NCI-H2081 (cell line): ENCODE results near the gene MYH9.

ENCODE experiments used
- DNase-seq, 2 experiments: peaks; one replicate each; lab custom pipeline; 2025; lab: John Stamatoyannopoulos, UW

The MYH9 gene

DNA sequence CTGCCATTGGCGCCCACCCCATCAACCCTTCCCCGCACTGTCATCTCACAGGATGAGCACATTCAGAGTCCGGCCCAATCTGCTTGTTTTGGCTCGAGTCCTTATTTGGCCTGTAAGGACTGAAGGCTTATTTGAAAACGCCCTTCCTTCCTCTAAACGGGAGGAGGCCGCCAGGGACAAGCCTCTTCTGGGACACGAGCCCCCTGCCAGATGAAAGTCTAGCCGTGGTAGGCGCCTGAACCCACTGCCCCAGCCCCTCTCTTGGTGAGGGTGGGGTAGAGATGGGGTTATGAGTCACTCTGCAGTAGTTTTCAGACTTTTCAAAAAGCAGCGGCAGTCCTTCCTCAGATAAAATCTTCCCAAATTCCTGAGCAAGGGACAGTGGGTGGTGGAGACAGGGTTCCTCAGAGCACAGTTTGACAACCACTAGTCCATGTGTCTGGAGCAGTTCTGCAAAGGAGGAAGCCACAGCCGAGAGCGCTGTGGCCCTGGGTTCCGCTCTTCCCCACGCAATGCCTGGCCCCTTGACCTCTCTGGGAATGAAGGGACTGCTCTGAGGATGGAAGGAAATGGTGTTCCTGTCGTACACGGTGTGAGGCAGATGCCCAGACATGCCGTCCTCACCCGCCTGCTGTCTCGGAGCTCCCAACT is 57.0 kb downstream of the MYH9 start:
- no peak for DNase-seq

DNA sequence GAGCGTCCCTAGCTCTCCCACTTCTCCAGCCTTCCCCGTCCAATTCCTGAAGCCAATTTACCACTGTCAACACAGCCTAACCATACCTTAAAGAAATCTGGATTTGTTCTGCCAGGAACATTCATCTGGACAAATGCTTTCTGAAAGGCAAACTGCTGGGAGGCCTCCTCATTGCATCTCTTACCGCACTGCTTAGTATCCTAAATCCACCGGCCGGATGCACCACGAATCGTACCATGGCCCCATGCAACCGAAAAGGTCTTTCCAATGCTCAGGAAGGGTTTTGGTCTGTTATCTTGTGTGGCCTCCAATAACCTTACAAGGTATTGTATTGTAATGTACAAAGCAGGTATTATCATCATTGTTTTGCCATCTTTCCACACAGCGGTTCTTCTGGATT is 57.6 kb downstream of the MYH9 start:
- DNase-seq, result no peak

DNA sequence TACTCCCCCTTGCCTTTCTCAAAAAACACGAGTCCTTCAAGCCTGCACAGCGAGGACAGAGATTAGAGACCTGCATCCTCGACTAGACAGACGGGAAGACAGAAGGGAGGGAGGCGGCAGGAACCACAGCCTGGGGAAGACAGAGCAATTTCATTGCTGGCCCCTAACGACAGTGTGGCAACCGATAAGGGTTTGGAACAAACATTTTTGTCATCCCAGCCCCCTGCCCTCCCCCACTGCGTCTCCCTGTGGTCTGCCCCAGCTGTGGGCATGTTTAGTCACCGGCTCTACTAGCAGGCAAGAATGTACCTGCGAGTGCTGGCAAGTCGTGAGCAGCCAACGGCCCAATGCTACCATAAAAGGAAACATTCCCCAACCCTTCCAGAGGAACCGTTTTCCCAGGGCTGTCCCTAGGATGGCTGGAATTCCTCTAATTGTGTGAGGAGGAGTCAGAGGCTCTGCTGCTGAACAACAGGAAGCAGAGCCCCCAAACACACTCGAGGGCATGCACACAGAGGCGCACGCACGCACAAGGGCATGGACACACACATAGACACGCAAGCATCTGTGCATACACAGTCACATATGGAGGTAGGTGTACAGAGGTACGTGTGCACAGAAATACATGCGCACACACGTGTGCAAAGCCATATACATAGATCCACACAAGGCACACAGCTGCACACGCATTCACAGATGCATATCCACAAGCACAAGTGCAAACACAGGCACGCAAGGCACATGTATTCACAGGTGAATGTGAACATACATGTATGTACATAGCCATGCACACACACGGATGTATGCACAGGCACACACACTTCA is 58.3 kb downstream of the MYH9 start:
- DNase-seq, result no peak

DNA sequence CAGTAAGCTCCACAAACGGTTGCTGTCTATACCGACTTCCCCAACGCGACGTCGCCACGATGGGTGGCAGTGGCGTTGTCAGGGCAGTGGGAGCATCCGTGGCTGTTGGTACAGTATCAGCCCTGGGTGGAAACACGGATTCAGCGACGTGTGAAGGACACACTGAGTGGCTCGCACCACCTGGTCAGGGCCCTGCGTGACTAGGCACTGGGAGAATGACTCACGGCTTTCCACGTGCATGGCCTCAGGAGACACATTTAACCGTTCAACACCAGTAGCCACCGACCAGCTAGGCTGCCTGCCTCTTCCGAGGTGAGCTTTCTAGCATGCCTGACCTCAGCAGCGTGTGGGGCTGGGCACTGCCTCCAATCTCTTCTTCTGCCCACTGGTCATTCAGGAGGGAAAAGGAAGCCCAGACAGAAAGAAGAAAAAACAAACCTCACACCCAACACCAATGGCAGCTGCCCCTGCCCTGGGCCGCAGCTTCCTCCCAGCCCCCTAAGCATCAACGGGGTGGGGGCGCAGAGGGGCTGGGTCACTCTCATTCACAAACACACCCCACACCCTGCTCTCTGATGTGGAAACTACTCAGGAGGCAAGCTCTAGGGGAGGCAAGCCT is 59.0 kb downstream of the MYH9 start:
- DNase-seq, result no peak

DNA sequence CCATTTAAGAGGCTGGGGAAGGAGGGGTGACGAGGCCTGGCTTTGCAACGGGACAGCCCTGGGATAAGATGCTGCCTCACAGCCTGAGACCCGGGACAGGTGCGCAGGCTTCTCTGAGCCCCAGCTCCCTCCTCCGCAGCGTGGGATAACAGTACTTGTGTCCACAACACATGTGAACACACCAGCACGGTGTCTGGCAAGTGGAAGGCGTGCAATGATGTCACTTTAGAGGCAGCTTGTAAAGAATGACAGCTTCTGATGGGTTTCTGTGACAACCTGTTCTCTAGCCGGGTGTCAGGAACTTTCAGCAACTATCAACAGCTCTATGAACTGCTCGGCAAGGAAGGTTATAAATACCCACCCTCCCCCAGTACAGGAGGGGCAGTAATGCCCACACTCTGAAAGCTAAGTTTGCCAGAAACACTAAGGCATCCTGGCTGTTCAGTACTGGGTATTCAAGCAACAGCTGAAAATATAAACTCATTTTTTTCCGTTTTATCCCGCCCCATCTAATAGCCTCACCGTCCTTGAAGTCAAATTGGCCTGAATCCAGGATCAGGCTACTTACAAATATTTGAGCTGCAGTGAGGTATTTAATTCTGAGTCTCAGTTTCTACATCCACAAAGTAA is 59.7 kb downstream of the MYH9 start:
- no peak for DNase-seq

DNA sequence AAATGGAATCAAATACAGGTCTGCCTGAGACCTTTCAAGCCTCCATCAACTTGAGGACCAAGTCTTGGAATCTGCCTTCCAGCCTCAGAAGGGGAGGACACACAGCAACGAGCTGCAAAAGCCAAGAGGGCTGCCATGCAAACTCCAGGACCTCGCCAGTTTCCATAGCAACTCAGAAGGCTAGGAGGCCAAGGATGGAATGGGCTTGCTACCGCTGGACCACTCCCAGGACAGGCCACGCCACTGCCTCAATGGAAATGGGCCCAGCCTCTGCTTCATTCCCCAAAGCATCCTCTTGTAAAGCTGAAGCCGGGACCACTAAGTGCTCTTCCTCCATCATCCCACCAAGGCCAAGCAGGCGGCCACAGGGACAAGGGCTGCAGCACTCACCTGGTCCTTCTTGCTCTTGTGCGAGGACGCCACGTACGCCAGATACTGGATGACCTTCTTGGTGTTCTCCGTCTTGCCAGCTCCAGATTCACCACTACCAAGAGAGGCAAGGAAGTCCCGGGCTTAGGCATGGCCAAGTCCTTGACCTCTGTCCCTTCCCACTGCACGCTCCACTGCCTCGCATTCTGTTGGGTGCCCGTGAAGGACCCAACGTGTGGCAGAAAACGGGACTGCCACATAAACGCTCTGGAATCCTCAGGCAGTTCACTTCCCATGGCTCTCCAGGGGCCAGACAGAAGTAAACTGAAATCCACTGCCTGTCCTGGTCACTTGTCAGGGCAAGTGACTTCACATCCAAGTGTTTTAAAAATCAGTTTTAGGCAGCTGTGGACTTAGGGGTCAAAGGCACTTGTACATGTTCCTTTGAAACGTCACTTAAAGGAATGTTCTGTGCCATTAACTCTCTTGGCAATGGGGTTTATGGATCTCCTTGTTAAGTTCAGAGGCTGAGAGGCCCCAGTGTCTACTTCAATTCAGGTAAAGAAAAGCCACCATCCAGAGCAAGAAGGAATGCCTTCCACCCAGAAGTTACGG is 61.3 kb downstream of the MYH9 start:
- DNase-seq, result no peak

DNA sequence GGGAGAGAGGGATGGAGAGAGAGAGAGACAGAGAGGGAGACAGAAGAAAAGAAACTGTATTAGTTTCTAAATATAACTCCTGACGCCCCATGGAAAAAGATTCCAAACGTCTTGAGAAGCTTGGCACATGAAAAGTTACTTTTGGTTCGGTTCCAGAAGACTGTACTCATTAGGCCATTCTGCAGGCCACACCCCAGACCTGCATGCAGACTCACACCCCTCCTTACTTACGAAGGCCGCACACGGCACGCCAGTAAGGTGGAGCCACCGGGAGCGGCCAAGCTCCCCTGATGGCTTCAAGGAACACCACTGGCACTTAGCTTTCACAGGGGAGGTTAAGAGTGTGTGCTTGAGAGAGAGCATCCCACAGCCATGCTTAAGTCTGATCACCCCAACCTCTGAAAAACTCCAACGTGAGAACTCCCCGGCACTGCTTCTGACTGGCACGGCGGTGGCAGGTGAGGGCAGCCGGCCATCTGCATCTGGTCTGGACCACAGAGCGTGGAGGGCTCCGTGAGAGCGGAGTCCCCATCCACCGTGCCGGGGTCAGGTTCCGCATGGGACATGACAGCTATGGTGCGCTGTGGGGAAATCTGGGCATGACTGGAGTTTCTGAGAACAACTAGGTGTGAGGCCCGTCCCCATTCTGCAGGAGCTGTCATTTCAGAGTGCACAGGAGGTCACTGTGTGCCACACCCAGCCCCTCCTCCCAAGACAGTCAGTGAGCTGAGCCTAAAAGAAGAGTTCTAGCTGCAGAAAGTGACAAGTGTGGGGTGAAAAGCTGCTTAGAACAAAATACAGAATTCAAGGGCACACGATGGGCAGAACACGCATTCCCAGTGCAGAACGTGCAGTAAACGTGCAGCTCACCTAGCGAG is 62.4 kb downstream of the MYH9 start:
- no peak for DNase-seq

DNA sequence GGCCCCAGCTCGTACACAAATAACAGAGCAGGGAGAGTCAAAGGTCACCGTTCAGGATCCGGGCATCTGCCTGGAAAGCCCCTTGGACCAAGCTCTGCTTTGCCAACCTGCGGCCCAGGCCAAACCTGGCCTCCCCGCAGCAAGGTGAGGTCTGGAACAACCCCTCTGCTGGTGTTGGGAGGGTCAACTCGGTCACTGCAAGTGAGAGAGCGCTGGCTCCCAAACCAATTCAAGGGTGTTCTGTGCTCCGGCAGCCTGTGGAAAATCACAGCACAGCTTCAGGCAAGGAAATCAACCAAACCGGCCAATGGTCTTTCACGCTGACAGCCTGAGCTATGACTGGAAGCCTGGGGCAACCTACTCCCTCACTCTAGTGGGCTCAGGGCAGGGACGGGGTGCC is 63.4 kb downstream of the MYH9 start:
- no peak for DNase-seq

DNA sequence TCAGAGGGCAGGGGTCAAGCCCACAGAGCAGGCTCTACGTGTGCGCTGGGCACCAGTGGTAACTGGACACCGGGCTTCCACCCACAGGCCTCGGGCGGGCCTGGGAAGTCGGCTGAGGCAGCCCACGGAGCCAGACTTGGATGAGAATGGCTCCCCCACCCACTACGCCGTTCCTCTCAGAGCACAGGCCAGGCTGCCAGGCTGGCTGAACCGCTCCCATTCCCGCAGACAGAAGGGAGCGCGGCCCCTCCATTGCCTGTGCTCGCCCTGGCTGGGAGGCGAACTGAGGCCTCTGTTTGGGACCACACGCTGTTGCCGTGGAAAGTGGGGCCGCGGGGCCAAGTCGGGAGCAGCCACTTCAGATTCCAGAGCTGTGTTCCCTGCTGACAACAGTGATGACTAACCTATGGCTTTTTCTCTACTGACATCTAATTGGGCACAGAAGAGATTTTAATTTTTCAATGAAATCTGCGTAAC is 63.9 kb downstream of the MYH9 start:
- no peak for DNase-seq

DNA sequence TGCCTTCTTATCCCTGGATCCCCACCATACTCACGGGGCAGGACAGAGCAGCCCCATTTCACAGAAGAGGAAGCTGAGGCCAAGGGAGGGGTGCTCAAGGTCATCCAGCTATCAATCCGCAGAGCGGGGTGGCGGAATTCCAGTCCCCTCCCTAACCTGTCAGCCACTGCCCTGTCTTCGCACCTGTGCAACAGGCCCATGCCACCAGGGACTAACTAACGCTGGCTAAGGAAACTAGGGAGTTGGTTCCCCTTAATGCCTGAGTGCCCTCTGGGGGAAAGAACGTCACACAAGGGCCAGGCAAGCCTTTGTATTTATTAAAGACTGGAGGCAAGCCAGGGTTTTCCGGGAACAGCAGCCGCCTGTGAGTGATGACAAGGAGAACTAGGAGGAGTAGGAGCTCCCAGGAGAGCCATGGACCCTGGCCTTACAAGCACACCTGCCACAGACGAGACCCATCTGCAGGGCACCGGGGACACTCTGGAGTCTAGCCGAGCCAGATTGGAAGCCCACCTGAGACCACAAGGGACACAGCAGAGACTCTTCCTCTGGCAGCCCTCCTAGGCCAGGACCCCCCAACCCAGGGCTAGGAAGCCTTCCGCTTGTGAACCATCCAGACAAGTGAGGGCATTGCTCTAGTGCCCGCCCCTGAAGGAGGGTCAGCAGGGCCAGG is 64.4 kb downstream of the MYH9 start:
- DNase-seq, result no peak

DNA sequence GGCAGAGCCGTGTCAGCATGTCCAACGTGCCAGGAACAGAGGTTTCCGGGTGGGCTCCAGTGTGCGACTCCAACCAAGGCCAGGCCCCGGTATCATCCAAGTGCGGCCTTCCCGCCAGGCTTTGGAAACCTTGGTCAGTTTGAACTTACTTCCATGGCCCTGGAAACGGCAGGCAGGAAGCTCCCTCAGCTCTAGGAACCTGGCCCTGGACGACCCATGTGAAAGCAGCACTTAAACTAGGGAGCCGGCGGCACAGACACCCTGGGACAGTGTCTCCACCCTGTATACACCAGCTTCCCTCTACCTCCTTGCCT is 65.2 kb downstream of the MYH9 start:
- no peak for DNase-seq

DNA sequence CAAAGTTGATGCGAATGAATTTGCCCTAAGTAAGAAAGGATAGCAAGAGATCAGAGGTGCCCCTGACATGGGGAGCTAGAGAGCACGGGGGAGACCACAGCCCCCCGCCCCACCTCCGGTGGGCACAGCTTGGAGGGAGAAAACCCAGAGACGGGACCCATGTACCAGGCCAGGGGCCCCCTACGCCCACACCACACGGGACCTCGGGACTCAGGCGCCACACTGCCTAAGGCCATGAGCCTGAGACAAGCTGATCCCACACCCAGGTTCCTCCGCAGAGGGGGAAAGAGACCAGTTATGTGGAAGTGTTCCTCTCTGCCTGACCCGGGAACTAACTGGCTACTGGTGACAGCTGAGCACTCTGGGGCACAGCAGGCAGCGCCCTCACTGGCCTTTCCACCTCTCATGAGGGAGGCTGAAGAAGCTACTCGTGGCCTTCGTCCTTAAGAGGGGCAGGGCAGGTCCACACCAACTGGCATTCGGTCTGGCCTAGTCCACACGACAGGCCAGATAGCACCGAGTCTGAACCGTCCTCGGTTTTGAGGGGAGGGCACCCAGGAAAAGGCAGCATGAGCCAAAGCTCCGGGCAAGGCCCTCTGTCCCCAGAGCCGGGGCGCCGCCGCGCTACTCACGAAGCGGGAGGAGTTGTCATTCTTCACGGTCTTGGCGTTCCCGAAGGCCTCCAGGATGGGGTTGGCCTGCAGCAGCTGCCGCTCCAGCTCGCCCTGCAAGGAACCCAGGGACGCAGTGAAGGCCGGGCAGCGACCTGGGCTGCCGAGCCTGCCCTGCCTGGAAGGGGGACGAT is 65.8 kb downstream of the MYH9 start:
- DNase-seq, result no peak

DNA sequence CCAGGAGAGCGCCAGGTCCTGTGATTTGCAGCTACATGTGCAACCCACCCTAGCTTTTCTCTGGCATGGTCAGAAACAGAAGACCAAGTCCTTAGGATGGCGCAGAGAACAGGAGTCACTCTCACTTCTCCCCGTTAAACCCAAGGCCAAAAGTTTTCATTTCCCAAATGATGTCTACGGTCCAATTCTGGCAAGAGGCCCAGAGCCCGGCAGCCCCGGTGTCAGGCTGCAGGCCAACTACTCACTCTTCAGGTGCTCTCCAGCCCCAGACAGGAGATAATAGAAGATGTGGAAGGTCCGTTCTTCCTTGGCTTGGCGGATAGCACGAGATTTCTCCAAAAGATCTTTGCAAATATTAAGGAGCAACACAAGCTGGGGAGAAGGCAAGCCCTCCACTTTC is 67.2 kb downstream of the MYH9 start:
- no peak for DNase-seq

DNA sequence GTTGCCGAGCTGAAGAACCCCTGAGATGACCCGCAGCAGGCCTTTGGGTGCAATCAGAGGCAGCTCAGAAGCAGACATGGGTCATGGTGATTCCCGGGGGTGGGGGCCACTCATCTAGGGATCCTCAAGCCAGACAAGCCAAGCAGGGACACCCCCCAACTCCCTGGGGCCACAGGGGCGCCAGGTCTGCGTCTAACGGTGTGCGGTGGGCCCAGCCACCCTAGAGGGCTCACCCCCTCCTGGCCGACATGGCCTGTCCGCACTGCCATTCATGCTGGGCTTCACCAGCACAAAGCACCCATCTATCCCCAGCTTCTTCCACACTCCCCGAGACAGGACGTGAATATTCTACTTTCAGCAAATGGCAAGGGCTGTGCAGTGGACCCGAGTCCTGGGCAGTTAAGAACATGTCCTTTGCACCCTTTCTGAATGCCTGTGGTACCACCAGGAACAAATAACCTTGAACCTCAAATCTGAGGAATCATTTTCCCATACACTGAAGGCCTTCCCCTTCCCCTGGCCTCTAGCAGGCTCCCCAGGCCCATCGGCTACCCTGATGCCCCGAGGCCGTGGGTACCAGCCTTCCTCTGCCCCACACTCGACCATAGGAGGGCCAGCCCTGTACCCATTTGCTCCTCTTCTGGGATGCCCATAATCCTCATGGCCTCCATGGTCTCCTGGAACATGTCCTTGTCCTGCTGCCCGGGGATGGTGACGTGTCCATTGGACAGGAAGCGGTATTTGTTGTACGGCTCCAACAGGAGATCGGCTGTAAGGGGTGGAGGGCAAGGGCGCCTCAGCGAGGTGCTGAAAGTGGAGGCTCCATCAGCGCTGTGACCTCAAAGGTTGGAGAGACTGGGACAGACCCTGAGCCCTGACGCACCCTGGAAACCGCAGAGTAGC is 67.9 kb downstream of the MYH9 start:
- DNase-seq, result no peak

DNA sequence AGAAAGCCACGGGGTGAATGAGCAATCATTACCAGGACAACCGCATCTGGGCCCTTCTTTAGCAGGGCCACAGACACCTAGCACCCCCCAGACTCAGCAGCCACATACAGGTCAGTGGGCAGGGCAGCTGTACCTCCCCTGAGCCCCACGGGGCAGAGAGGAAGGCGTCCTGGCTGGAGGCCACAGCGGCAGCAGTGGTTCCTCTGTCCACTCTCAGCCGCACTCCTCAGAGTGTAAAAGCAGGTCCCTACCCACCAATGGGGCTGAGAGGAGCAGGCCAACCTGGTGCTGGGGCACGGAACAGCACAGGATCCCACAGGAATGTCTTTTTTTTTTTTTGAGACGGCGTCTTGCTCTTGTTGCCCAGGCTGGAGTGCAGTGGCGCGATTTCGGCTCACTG is 69.3 kb downstream of the MYH9 start:
- no peak for DNase-seq

DNA sequence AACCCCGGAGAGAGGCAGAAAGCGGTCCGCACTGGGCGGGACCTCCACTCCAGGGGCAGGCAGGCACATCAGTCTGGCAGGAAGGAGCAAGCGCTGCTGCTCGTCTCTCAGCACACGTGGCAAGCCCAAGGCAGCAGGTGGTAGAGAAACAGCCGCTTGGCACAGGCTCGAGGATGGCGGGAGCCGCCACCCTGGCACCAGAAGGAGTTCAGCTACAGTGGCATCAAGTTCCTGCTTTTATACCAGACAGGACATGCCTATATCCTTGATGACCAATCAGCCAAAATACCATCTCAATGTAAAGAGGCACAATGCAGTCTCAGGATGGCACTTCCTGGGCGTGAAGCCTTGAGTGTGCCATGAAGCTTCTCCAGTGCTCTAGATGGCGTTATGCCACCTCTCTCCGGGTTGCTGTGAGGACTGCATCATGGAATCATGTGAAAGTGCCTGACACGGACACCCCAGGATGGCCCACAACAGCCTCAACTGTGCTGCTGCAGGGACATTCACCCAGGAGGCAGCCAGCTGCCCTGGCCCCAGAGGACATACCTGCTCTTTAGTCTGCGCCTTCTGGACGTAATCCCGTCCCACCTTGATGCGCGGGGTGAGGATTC is 70.0 kb downstream of the MYH9 start:
- DNase-seq, result peak in 1 of 2 experiments; percentile 6

DNA sequence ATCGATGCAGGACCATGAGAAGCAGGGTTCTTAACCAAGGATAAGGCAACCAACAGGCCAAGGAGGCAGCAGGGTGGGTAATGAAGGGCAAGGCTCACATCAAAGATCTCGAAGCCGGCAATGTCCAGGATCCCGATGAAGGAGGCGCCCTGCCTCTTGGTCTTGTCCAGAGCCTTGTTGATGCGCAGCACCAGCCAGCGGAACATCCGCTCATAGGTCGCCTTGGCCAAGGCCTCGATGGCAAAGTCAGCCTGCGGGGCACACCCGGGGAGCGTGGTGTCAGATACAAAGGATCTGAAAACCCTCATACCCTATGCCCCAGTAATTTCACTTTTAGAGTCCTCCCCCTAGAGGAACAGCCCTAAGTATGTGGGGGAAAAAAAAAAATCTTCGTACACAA is 71.3 kb downstream of the MYH9 start:
- DNase-seq, result no peak

DNA sequence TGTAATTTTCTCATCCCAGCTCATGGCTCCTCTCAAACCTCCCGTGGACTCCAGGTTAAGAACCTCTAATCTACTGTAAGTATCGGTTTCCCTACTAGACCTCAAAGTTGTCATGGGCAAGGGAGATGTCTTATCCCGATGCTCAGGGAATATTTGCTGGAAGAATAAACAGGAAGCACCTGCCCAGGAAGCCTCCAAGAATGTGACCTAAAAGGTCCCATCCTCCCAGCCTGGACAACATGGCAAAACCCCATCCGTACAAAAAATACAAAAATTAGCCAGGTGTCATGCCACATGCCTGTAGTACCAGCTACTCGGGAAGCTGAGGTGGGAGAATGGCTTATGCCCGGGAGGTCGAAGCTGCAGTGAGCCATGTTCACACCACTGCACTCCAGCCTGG is 72.4 kb downstream of the MYH9 start:
- DNase-seq, result no peak
